NCI-H1417 treated with DMSO at 0.1 percent for 48 hours (cell line): ENCODE measurements around the gene DCAF12.

Experiments used
- DNase-seq: peaks from one replicate; lab custom pipeline; 2025; lab: John Stamatoyannopoulos, UW

DCAF12 gene

GRCh38 chr9:34125681-34126206 lies 754 bp downstream of the DCAF12 start:
- no peak for DNase-seq

GRCh38 chr9:34124926-34125325 lies 1.6 kb downstream of the DCAF12 start:
- DNase-seq = no peak

GRCh38 chr9:34124099-34124498 lies 2.4 kb downstream of the DCAF12 start:
- no peak for DNase-seq

- no peak for DNase-seq
Measured at GRCh38 chr9:34123682-34124081, 2.8 kb downstream of the DCAF12 start.

DNA sequence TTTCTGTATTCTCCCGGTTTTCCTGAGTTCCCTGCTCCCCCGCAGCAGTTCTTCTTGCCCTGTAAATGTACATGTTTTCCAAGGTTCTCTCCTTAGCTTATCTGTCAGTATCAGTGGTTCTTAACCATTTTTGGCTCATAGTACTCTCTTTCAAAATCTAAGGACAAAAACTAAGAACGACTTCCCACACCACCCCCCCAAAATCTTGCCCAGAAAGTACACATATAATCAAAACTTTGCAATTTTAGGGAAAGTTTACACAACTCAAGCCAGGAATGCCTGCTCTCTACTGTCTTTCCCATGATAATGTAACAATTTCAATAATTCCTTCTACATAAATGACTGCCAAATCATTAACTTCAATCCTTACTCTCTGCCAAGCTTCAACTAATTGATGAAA lies 4.5 kb downstream of the DCAF12 start:
- DNase-seq = no peak

DNA sequence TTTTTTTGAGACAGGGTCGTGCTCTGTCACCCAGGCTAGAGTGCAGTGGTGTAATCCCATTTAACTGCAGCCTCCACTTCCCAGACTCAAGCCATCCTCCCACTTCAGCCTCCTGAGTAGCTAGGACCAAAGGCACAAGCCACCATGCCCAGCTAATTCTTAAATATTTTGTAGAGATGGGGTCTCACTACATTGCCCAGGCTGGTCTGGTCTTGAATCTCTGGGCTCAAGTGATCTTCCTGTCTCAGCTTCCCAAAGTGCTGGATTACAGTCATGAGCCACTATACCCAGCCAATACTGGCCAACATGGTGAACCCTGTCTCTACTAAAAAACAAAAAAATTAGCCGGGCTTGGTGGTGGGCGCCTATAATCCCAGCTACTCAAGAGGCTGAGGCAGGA lies 6.8 kb downstream of the DCAF12 start:
- no peak for DNase-seq

DNA sequence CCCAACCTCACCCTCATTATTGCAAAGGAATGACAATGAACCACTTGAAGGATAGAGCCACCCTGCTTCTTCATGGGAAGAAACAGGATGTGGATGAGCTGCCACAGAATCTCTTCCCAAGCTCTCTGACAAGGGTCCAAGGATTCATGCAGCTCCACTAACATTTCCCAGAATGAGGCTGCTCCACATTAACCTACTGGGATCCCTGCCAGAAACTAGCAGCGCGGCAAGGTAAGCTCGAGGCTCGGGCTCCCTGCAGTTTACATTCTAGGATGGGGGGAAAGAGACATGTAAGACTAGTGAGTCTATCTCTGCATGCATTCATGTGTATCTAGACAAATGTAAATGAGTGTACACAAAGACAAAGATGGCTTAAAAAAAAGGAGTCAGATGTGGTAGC lies 12.1 kb downstream of the DCAF12 start:
- DNase-seq = no peak

GRCh38 chr9:34106110-34106509 lies 20.4 kb downstream of the DCAF12 start:
- no peak for DNase-seq

GRCh38 chr9:34102796-34103195 lies 23.7 kb downstream of the DCAF12 start:
- no peak for DNase-seq

DNA sequence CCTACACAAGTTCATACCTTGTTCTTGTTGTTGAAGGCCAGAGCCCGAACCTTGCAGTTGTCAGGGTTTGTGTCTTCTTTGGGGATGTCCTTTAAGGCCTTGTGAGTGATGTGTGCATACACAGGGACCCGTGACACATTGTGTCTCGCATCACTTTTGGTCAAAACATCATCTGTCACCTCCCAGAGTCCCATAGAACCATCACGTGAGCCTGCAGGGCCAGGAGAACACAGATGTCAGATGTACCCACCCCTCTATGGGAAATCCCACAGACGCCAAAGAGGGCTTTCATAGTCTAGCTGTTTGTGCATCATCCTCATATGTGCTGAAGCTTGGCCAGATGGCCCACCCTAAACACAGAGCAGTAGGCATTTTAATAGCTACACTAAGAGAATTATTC lies 28.2 kb downstream of the DCAF12 start:
- DNase-seq = no peak

- no peak for DNase-seq
Measured at GRCh38 chr9:34097865-34098264, 28.6 kb downstream of the DCAF12 start.

DNA sequence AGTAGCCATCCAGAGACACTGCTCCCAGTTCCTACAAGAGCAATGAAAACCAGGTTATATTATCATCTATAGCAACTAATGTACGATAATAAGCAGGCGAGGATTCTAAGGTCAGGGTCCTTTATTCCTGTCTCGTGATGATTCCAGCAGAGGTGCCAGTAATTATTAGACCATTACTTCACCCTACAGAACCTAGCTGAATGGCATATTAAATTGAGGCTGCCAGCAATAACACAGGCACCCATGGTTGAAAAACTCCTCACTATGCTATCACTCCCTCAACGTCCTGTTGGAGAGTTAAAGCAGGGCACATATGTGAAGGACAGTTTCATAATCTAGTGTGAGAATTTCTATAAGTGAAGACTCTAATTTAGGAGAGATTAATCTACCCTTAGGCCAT lies 29.7 kb downstream of the DCAF12 start:
- DNase-seq = no peak

DNA sequence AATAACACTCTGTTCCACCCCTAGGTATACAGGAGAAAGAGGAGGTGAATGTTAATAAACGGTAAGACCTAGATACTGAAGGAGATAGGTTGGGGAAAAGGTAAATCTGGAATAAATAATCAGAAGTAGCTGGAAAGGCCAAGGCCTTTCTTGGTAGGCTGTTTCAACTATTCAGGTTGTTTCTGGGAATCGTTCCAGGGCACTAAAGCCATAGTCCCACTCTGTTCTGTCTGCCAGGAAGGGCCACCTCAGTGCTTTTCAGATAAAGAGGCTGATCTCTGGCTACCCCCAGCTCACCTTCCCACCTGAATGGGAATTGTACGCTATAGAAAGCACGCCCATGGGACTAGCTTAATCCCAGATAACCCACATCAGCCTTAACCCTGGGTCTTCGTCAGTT lies 32.9 kb downstream of the DCAF12 start:
- no peak for DNase-seq

- DNase-seq = no peak
Measured at GRCh38 chr9:34089311-34089710, 37.2 kb downstream of the DCAF12 start.

GRCh38 chr9:34087370-34087769 lies 39.1 kb downstream of the DCAF12 start:
- DNase-seq = no peak

GRCh38 chr9:34086864-34087263 lies 39.6 kb downstream of the DCAF12 start:
- DNase-seq = no peak

- no peak for DNase-seq
Measured at GRCh38 chr9:34085581-34086500, 40.7 kb downstream of the DCAF12 start.

DNA sequence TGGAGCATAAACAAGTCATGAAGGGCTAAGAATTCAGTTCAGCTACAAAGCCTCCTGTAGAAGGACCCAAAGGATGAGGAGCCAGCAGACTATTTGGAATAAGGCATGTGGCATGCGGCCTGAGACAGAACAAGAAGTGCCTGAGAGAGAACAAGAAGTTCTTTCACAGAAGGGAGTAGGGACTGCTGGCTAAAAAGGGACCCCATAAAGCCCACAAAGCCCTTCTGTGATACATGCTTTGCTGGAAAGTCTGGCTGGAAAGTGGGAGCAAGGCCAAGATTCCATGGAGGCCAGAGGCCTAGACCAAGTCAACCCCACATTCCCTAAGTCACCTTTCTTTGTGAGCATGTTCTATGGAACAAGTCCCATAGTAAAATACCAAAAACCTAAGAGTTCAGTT lies 41.9 kb downstream of the DCAF12 start:
- DNase-seq = no peak

GRCh38 chr9:34079181-34079580 lies 47.3 kb downstream of the DCAF12 start:
- DNase-seq = no peak

GRCh38 chr9:34072868-34073590 lies 53.5 kb downstream of the DCAF12 start:
- DNase-seq = no peak

DNA sequence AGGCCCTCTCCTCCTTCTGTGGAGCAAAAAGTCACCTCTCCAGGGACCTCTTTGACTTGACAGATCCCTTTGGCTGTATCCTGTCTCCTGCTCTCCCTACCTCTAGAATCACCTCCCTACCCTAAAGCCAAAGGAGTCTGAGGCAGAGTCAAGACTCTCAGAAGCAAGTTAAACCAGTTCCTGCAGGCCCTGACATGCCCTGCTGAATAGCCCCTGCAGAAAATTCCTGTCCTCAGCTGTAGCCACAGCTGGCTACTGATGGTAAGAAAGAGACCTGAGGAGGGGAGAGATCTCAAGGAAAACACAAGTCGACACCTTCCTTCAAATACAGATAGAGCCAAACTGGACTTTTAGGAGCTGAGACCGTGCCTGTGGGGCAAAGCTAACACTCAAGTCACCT lies 54.1 kb downstream of the DCAF12 start:
- no peak for DNase-seq

DNA sequence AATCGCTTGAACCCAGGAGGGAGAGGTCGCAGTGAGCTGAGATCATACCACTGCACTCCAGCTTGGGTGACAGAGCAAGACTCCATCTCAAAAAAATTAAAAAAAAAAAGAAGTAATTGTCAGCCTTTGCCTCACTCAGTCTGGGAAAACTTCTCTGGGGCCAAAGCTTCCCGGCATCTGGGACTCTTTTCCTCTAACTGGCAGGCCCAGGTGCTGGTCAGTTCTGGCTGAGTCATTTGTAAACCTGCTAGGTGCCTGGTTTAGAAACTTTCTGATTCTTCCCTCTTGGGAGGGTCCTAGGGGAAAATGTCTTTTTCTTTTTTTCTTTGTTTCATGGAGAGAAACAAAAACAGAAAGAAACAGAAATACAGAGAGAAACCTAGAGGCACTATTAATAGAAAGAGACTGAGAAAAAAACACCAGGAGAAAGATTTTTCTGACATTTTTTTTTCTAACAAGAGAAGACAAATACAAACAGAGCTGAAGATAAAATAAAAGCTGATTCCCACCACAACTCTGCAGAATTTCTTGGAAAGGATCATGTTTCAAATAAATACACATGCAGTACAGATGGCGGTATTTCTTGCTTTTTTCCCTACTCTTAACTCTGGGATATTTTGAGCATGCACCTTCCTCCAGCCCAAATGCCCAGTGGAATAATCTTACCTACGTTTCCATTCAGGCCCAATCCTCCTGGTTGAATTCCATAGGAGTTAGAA lies 55.7 kb downstream of the DCAF12 start:
- DNase-seq = no peak
